GM19463 (cell line): ENCODE data around the gene FNIP2.
"Not testable (repeated sequence)": the region's sequence is repeated elsewhere in the genome, so short reads cannot be mapped to it uniquely, and the experiment has no call there.

Source experiments
- ATAC-seq: cut with Tn5 transposase; IDR thresholded peaks from one replicate; pipeline ENCODE4 v1.9.1; 2021; ENCODE audit warnings: mild to moderate bottlenecking, moderate library complexity; ENCODE audit not compliant: unreplicated experiment

Gene FNIP2

DNA sequence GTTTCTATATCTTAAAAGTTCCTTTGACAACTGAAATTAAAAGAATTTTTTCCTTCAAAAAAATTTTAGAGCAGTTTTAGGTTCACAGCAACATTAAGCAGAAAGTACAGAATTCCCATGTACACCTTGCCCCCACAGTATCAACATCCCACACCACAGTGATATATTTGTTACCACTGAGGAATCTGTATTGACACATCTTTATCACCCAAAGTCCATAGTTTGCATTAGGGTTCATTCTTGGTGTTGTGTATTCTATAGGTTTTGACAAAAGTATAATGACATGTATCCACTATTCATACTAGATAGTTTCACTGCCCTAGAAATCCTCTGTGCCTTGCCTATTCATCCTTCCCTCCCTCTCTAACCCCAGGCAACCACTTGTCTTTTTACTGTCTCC lies 43.7 kb downstream of the FNIP2 start:
- no peak for ATAC-seq

DNA sequence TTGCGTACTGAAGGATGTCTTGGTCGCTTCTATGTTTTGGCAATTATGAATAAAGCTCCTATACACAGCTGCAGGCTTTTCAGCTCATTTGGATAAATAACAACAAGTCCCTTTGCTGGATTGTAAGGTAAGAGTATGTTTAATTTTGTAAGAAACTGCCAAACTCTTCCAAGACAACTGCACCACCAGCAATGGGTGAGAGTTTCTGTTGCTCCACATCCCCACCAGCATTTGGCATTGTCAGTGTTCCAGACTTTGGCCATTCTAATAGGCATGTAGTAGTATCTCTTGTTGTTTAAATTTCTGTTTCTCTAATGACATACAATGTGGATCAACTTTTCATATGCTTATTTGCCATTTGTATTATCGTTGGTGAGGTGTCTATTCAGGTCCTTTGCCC lies 44.3 kb downstream of the FNIP2 start:
- ATAC-seq, result no peak

DNA sequence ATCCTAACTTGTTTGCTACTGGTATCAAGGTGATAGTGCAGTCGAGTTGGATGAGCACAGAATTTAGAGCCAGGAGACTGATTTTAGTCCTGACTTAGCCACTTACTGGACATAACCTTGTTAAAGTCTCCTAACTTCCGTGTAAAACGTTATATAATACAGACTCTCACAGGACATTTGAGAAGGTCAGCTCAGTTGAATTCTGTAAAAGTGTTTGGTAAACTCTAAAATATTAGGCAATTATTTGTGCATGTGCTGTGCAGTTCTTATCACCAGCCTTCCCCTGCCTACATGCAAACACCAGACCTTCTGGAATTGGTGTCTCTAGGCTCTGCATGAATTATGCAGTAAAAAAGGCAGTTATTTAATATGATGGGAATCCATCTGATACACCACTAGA lies 45.4 kb downstream of the FNIP2 start:
- no peak for ATAC-seq

DNA sequence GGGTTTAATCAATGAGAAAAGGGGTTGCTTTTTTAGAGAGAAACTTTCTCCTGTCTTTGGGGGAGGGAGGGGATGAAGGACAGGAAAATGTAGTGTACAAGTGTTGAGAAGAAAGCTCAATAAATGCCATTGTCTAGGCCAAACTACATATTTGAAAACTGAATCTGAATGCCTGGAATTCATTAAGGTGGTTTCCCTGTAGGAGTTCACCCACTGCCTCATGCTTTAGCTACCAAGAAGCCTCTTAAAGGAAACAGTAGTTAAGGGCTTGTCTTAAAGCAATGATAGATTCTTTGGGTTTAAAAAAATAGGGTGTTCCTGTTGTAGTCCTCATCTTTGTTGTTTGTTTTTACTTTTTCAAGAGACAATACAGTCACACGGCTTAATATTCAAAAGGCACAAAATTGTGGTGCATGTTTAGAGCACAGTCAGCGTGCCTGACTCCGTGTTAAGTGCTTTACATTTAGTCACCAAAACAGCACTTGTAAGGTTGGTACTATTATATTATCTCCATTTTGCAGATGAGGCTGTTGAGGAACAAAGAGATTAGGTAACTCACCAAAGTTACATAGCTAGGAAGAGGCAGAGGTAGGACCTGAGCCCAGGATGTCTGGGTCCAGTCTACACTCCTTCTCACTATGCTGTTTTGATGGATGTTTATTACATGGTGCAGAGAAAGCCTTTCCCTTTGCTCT lies 46.0 kb downstream of the FNIP2 start:
- ATAC-seq, result no peak

DNA sequence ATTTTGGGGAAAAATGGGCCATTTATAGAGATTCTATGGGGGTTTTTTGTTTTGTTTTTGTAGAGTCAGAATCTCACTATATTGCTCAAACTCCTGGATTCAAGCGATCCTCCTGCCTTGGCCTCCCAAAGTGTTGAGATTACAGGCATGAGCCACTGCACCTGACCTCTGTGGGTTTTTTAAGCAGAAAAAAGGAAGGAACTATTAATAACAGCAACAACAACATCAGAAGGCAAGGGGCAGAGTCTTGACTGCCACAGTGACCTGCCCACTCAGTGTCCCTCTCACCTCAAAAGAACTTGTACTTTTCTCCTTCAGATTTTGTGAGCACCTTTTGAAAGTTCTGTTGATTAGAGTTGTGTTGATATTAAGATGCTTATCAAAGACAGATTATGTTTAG lies 48.1 kb downstream of the FNIP2 start:
- peak; percentile 34 for ATAC-seq

DNA sequence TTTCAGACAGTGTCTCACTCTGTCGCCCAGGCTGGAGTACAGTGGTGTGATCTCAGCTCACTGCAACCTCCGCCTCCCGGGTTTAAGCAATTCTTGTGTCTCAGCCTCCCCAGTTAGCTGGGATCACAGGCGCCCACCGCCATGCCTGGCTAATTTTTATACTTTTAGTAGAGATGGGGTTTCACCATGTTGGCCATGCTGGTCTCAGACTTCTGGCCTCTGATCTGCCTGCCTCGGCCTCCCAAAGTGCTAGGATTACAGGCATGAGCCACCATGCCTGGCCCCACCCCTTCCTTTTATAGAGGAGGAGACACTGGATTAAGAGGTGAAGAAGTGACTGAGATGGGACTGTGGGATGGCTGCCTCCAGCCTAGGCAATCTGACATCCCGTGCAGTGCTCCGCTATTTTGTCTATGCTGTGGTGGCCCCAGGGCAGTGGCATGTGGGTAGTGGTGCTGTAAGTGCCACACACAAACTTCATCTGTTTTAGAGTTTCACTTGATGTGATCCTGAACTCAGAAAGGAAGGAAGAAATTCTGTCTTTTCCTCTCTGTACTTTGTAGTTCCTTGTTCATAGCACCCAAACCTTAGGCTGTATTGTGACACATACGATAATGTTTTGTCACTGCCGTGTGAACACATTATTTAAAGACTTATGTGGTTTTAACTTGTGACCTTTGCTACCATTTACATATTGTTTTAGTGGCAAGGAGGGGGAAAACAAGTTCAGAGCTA lies 48.9 kb downstream of the FNIP2 start:
- peak; percentile 55 for ATAC-seq

DNA sequence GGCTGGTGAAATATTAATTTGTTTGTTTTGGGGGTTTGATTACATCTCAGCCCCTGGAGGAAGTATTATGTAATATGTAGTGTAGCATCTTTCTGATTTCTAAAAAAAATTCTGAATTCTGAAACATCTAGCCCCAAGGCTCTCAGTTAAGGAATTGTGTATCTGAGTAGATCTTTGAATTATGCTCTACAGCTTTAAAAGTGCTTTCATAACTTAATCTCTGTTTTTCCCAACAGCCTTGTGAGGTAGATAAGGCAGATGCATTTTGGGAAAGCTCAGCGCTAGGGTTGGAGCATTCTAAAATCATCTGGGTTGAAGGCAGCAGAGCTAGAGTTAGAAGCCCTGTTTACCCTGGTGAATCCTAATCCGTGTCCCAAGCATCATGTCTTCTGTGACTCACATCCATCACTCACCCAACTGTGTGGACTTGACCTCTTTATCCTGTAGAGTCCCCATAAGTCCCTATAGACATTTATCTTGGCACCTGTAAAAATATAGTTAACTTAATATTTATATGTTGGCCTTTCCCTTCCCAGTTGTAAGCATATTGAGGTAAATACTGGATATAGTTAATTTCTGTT lies 49.8 kb downstream of the FNIP2 start:
- ATAC-seq, result no peak

DNA sequence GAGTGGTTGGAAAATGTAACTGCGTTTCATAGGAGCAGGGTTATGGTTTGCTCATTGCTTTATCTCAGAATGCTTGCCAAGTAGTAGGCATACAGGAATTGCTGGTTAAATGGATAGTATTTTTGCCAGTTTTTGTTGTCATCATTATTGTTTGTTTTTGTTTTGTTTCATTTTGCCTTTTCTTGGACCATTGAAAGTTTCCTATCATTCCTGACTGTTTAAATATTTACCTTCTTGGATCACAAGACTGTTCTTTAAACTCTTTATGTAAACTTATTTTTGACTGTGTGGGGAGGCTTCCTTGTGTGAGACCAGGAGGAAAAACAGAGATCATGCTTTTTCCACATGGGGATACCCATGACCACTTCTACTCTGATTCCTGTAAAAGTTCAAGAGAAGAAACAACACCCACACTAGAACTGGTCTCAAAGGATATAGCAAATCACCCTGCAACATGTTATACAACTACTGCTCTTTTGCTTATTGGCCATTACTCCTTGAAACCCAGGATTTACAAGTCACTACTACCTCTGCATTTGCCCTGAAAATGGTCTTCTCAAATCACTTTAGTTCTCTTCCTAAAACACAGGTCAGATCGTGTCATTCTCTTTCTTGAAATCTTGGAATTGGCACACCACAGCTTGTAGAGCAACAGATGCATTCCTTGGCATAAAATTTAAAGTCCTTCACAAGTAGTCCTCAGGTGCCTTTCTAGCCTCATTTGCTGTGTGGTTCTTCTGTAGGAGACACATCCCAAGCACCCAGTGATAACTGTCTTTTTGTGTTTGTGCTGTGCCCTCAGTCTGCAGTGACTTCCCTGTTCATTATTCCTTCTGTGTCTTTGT lies 51.3 kb downstream of the FNIP2 start:
- no peak for ATAC-seq

DNA sequence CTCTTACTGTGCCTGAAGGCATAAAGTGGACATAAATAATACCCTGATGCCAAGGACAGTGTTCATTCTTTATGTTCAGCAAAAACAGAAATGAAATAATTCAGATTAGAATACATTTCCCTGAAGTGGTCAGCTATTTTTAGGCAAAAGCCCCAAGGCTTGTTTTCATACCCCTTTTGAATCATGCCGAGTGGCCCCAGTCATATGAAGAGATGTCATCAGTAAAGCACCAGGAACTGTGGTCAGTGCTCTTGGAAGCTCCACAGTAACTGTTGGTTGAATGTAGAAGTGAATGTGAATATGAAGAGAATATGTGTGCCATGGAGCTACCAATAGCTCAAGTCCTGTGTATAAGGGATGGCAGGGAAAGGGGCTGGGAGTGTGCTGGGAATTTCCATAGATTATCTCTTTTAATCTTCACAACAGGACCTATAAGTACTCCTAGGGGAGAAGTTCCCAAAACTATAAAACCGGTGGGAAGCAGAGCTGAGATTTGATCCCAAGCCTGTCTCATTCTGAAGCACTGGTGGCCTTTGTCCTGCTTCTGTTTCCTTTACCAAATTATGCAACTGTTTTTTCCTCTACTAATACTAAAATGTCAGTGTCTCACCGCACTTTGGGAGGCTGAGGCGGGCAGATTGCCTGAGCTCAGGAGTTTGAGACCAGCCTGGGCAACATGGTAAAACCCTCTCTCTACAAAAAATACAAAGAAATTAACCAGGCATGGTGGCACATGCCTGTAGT lies 52.6 kb downstream of the FNIP2 start:
- peak; percentile 34 for ATAC-seq

DNA sequence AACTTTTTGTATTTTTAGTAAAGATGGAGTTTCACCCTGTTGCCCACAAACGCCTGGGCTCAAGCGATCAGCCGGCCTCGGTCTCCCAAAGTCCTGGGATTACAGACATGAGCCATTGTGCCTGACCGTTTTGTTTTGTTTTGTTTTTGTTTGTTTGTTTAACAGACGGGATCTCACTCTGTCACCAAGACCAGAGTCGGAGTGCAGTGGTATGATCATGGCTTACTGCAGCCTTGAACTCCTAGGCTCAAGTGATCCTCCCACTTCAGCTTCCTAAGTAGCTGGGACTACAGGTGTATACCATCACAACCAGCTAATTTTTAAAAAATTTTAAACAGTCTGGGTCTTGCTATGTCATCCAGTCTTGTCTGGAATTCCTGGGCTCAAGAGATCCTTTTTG lies 53.5 kb downstream of the FNIP2 start:
- no peak for ATAC-seq

DNA sequence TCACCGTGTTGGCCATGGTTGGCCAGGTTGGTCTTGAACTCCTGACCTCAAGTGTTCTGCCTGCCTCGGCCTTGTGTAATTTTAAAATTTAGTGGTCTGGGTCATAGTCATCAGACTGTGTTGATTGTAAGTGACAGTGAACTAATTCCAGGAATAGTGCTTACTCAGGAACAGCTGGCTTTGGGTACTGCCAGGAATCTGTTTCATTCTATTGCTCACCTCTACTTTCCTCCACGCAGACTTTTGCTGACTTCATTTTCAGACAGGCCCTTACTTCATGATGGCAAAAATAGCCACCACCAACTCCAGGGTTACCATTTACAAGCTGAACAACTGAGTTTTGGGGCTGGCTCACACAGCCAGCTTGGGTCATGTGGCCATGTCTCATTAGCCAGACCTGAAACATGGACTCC lies 54.6 kb downstream of the FNIP2 start:
- peak; percentile 34 for ATAC-seq

DNA sequence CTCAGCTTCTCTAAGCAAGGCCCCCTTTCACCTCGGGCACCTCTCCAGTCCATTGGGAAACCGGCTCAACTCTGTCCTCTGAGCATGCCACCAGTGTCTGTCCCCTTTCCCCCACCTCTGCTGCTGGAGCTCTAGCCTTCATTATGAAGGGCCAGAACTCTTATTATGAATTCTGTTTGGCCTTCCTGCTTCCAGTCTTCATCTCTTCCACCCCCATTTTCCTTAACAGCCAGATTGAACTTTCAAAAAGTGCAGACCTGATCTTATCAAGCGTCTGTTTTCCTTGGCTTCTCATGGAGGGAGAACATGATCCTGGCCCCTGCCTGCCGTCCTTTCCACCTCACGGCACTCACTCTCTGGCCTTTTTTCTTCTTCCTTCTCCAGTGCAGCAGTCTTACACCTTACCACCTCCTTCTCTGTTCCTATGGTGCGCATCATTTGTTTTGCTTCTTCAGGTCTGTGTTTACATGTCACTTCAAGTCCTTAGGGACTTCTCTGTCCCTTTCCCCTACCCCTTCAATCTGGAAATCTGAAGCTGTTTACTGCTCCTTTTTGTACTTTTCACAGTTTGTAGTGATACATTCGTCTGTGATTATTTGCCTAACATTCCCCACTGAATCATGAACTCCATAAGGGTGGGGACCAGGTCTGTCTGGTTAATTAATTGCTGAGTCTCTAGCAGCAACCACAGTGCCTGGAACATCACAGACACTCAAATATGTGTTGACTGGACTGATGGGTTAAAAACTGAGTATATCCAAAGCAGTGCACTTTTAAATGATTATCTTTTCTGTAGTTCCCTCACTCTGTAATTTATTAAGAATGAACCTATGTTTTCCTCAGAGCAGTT lies 55.8 kb downstream of the FNIP2 start:
- no peak for ATAC-seq

DNA sequence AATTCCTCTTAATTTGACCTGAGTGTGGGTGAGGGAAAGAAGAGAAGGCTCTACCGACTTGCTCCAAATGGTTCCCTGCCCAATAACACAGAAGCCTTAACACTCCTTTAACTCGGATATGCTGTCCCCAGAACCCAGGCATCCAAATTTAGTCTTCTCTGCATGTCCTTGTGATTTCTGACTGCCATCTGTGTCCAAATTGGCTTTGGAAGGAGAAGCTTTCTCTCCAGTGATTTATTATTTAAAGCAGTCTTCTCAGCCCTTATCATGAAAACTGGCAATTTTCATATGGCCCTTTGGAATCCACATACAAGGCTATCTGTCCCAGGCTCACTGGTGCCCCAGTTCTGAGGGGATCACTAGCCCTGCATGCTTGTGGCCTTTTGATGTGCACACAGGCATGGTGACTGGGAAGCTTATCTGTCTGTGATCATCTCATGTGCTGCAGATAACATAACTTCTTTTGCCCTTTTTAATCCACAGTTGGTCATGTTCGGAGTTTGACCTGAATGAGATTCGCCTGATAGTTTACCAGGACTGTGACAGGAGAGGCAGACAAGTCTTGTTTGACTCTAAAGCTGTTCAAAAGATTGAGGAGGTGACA lies 56.7 kb downstream of the FNIP2 start:
- ATAC-seq, result peak; percentile 0

DNA sequence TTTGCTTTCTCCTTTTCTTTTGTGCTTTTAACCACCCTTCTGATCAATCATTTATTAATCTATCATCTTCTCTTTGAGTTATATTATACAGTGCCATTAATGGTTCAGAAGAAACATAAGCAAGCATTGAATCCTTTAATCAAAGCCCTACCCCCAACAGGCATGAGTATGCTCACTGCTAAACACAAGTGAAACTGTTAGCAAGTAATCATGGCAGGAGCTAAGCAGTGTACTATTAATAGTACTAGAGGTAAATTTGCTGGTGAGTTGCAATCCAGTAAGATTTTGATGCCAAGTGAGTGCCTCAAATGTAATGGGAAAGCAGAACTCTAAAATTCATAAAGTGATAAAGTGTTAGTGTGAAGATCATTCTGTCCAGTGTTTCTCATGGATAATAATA lies 57.2 kb downstream of the FNIP2 start:
- ATAC-seq, result peak; percentile 43

DNA sequence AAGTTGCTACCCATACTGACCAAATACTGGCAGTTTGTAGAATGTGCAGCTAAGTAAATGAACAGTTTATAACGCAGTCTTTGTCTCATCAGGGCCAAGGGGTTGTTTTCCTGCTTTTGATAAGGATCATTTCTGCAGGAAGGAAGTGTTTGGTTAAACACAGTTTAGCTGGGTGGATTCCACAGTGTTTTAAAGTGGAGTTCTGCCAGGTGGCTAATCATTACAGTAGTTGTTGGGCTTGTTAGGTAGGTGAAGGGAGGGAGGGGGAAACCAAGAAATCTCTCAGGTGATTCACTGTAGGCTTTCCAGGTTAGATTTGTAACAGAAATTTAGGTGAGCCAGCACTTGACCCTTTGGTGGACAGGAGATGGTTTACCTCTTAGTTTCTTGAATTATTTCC lies 58.1 kb downstream of the FNIP2 start:
- no peak for ATAC-seq

DNA sequence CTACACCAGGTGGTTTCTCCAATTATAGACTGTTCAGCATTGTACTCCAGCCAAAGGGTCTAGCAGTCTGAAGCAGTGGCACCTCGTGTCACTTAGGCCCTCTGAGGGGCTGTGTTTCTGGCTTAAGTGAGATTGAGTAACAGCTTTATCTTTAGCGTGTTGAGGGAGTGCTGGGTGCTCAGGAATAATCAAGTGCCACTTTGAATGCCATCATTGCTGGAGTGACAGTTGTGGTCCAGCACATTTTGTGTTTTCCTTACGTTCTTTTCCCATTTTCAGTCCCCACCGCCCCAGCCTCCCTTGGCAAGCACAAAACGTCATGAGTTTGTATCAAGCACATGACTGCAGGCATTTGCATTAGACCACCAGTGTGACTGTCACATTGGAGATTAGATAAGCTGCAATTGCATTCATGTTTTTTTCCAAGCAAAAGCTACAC lies 58.7 kb downstream of the FNIP2 start:
- no peak for ATAC-seq

DNA sequence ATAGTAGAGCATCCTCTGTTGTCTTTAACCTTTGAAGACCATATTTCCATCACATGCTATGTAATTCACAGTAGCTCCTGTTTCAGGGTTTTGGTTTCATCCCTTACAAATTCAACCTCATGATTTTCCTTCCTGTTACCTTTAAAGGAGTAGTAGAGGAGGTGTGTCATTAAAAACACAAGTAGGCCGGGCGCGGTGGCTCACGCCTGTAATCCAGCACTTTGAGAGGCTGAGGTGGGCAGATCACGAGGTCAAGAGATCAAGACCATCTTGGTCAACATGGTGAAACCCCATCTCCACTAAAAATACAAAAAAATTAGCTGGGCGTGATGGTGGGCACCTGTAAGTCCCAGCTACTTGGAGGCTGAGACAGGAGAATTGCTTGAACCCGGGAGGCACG lies 59.3 kb downstream of the FNIP2 start:
- not testable (repeated sequence) for ATAC-seq

DNA sequence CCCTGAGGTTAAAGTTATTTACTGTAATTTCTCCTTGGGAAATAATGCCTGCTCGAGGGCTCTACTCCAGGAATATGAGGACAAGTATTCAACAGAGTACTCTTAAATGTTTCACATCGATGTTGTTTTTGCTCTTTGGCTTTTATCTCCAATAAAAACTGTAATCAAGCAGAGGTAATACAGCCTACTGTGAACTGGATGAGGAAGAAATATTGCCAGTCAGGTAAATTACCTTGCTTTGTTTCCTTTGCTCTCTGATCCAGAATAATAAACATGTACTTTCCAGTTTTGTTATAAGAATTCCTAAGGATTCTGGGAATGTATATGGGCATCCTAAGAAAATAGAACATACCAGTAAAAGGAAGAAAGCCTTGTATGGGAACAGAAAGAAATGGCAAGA lies 60.4 kb downstream of the FNIP2 start:
- ATAC-seq, result no peak

DNA sequence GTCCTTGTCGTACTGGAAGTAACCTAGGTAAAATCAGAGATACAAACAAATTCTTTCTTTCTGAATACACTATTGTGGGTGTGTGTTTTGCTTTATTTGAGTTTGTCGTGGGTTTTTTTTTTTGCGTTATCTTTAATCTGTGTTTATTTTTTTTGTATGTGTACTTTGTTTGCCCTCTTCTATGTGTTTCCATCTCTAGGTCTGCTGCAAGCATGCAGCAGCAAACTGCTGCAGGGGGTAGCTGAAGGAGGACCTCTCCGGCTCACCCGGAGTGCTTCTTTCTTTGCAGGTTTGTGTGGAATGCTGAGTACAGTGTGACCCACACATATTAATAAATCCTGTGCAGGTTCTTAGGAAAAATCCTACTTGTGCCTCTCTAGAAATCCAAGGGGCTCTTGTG lies 64.8 kb downstream of the FNIP2 start:
- no peak for ATAC-seq
